Tibial nerve (tissue), 4 donors: ENCODE data around the gene SETD3. TPM values are rescaled to one million over a fixed set of nuclear protein-coding genes. Genes with fewer than 3 reads are reported as not detected.

Experiments
- DNase-seq, 2 donors: peaks; one replicate each; pipeline ENCODE4 v3.0.0-alpha.2; 2019; ENCODE audit warnings: low spot score in 2 of 2
- H3K27ac ChIP-seq, 4 donors: fragments of 200-600 bp; sonication (generic) in 3 of 4; one replicate each; pipeline ENCODE4 v1.5.1; 2017 to 2019; ENCODE audit warnings: mild to moderate bottlenecking in 1 of 4
- H3K27me3 ChIP-seq, 2 donors: fragments of 200-600 bp; sonication (generic) in 1 of 2; one replicate each; pipeline versions ENCODE4 v1.5.1 to v1.6.0; 2017 to 2019
- H3K36me3 ChIP-seq, 3 donors: fragments of 200-600 bp; sonication (generic); one replicate each; pipeline ENCODE4 v1.5.1; 2018 to 2019
- H3K4me1 ChIP-seq, 4 donors: fragments of 200-600 bp; sonication (generic) in 3 of 4; one replicate each; pipeline ENCODE4 v1.5.1; 2017 to 2019
- H3K4me3 ChIP-seq, 4 donors: fragments of 200-600 bp; sonication (generic) in 3 of 4; one replicate each; pipeline ENCODE4 v1.5.1; 2017 to 2019; ENCODE audit warnings: mild to moderate bottlenecking in 1 of 4, moderate library complexity in 1 of 4
- H3K9me3 ChIP-seq, 4 donors: fragments of 200-600 bp; sonication (generic) in 3 of 4; one replicate each; pipeline ENCODE4 v1.5.1; 2017 to 2019
- CTCF ChIP-seq, 5 experiments: fragments of 200-600 bp in 3 of 5; fragments of 450-650 bp in 2 of 5; sonication (generic) in 3 of 5; IDR thresholded peaks; one replicate each; pipeline ENCODE4 v1.5.1; 2016 to 2019; ENCODE audit warnings: antibody characterized with exemption in 5 of 5, mild to moderate bottlenecking in 3 of 5, moderate library complexity in 2 of 5
- EP300 ChIP-seq, 2 donors: sonication (generic); formaldehyde crosslinking; IDR thresholded peaks; one replicate each; pipeline ENCODE4 v1.6.1; 2017; ENCODE audit warnings: antibody characterized with exemption in 2 of 2, mild to moderate bottlenecking in 1 of 2
- POLR2A ChIP-seq, 2 donors: fragments of 450-650 bp; IDR thresholded peaks; one replicate each; pipeline ENCODE4 v1.6.1; 2017; ENCODE audit warnings: antibody characterized with exemption in 2 of 2, mild to moderate bottlenecking in 2 of 2, moderate library complexity in 2 of 2
- WGBS, 2 donors: methylation state at CpG; one replicate each; pipeline ENCODE4 v1.1.5; 2018; 5-methylcytosine and 5-hydroxymethylcytosine counted together
- total RNA-seq, 4 donors: library from RNA; depleted of rRNA; stranded (reverse); fragments of >200 nt; gene quantifications; one replicate each; pipeline ENCODE4 v1.1.0, GENCODE V29; 2016

Gene SETD3
- total RNA-seq, 4 donors from 2014 or later: 63.3 to 118 (median 80.6) TPM

- Histone ChIP-seq H3K4me3 (no peak overlapping the region), H3K36me3 (no peaks in the 10 kb centered on the region), H3K4me1 (peaks cover 0 to 35% (median 9%) of the 10 kb centered on the region in 4 donors), H3K27me3 (no peaks in the 10 kb centered on the region), H3K9me3 (no peaks in the 10 kb centered on the region), H3K27ac (no peak overlapping the region)
- DNase-seq: no peak
- TF ChIP-seq EP300 (IDR thresholded peaks at IDR 0.05) (no peak), POLR2A (IDR thresholded peaks at IDR 0.05) (no peak), CTCF (IDR thresholded peaks at IDR 0.05) (no peak)
- WGBS, 2 donors: 80 to 93% methylated on average over 3 to 5 of the region's 12 CpGs
These were observed 45.0 kb upstream of the SETD3 start for GRCh38 chr14:99525699-99526080.

- 54 to 64% methylated on average over 7 to 15 of the region's 17 CpGs for whole genome bisulfite sequencing, 2 donors
- H3K27ac ChIP-seq: no peak overlapping the region
- no peaks in the 10 kb centered on the region for H3K36me3 ChIP-seq
- TF ChIP-seq EP300 (IDR thresholded peaks at IDR 0.05): no peak
- no peak for TF ChIP-seq POLR2A (IDR thresholded peaks at IDR 0.05)
- no peak for TF ChIP-seq CTCF (IDR thresholded peaks at IDR 0.05)
- no peak for DNase-seq
- no peaks in the 10 kb centered on the region for H3K27me3 ChIP-seq
- H3K4me3 ChIP-seq: no peak overlapping the region
- no peaks in the 10 kb centered on the region for H3K9me3 ChIP-seq
- H3K4me1 ChIP-seq: peaks cover 0 to 35% (median 9%) of the 10 kb centered on the region in 4 donors
These were observed 44.4 kb upstream of the SETD3 start for GRCh38 chr14:99524804-99525698.

GRCh38 chr14:99524091-99524661, 43.5 kb upstream of the SETD3 start:
- Histone ChIP-seq H3K27me3 (no peaks in the 10 kb centered on the region), H3K27ac (no peak overlapping the region), H3K4me3 (no peak overlapping the region), H3K9me3 (no peaks in the 10 kb centered on the region), H3K4me1 (peaks cover 0 to 35% (median 9%) of the 10 kb centered on the region in 4 donors), H3K36me3 (no peaks in the 10 kb centered on the region)
- no peak for DNase-seq
- no peak for TF ChIP-seq CTCF (IDR thresholded peaks at IDR 0.05)
- WGBS, 2 donors: 61 to 70% methylated on average over 16 of the region's 16 CpGs

- H3K4me1 ChIP-seq: peaks cover 0 to 35% (median 9%) of the 10 kb centered on the region in 4 donors
- 71 to 81% methylated on average over 3 to 4 of the region's 5 CpGs for WGBS, 2 donors
- TF ChIP-seq CTCF (IDR thresholded peaks at IDR 0.05) (no peak), EP300 (IDR thresholded peaks at IDR 0.05) (no peak), POLR2A (IDR thresholded peaks at IDR 0.05) (no peak)
- no peaks in the 10 kb centered on the region for H3K27me3 ChIP-seq
- H3K36me3 ChIP-seq: no peaks in the 10 kb centered on the region
- DNase-seq: no peak
- H3K9me3 ChIP-seq: no peaks in the 10 kb centered on the region
- no peak overlapping the region for H3K4me3 ChIP-seq
- H3K27ac ChIP-seq: peak overlapping the region in 1 of 4 donors; percentile 27
These were observed 43.0 kb upstream of the SETD3 start for GRCh38 chr14:99523704-99524055.
